ENCODE results near the gene COPG1.

The COPG1 gene

DNA sequence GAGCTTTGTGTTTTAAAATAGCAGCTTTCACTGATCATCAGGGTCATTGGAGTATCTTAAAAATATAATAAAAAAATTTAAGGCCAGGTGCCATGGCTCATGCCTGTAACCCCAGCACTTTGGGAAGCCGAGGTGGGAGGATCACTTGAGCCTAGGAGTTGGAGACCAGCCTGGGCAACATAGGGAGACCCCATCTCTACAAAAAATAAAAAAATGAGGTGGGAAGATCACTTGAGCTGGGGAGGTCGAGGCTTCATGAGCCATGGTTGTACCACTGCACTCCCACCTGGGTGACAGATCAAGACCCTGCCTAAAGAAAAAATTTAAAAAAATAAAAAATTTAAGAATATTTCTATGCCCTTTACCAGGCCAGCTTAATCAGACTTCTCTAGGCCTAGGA lies 30.8 kb downstream of the COPG1 start:
- no peak for DNase-seq (ENCODE audit: low read depth in 2 of 2)

DNA sequence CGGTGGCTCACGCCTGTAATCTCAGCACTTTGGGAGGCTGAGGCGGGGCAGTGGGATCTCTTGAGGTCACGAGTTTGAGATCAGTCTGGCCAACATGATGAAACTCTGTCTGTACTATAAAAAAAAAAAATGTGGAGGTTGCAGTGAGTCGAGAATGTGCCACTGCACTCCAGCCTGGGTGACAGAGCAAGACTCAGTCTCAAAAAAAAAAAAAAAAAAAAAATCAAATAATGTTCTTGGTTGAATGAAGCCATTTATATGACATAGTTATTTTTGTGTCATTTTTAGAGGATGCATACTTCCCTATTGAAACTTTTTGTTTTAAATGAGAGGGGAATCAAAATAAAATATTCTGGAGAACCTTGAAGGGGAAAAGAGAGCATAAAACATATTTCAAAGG lies 32.3 kb downstream of the COPG1 start:
- no peak for DNase-seq (ENCODE audit: low read depth in 2 of 2)

DNA sequence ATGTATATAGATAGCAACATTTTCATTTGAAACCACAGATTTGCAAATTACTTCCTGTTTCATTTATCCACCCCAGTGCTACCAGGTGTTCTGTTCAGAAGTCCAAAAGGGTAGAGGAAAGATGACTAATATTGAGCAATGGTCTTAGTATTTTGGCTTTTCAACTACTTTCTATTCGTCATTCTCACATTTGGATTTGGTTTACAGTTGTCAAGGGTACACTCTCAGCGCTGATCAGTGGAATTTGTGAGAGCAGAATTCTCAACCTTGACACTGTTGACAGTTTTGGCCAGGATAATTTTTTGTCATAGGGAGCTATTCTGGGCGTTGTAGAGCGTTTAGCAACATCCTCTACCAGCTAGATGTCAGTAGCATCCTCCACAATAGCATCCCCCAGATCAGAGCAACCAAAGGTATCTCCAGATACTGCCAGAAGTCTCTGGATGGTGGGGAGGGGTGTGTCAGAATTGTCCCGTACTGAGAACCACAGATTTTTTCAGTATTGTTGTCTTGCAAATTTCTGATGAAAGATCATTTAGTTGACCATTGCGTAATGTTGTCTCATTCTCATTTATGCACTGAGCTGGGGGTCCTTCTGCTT lies 33.4 kb downstream of the COPG1 start:
- DNase-seq (ENCODE audit: low read depth in 2 of 2): no peak

DNA sequence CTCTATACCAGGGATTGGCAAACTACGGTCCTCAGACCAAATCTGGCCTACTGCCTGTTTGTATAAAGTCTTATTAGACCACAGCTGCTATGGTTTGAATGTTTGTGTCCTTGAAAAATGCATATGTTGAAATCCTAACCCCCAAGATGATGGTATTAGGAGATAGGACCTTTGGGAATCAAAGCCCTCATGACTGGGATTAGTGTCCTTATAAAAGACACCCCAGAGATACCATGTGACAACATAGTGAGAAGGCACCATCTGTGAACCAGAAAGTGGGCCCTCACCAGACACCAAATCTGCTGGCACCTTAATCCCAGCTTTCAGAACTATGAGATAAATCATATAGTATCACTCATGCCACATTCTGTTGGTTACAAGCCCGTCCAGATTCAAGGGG lies 36.7 kb downstream of the COPG1 start:
- DNase-seq (ENCODE audit: low read depth in 2 of 2): no peak

DNA sequence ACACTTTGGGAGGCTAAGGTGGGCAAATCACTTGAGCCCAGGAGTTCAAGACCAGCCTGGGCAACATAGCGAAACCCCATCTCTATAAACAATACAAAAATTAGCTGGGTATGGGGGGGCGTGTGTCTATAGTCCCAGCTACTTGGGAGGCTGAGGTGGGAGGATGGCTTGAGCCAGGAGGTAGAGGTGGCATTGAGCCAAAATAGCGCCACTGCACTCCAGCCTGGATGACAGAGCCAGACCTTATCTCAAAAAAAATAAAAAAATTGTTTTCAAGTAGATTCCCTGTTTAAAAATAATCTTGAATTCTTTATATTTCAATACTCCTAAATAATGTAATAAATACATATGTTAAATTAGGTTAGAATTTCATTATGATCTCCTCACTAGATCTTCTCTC lies 39.0 kb downstream of the COPG1 start:
- no peak for DNase-seq (ENCODE audit: low read depth in 2 of 2)

DNA sequence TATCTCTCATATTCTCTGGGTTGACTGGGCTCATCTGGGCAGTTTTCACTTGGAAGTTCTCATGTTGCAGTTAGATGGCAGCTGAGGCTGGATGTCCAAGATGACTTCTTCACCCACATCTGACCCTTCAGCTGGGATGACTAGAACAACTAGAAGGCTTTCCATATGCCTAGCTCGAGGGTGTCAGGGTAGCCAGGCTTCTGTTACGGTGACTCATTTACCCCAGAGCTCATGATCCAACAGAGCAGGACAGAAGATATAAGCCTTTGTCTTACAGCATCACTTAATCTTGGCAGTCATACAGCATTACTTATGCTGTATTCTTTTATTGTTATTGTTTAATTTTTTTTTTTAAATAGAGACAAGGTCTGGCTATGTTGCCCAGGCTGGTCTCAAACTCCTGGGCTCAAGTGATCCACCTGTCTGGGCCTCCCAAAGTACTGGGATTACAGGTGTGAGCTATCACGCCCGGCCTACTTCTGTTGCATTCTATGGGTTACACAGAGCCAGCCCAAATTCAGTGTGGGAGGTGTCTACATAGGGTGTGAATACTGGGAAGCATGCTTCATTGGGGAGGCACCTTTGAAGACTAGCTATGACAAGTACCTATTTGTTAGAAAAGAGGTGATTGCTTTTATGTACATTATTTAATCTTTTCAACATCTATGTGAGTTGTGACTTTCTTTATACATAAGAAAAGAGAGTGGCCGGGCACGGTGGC lies 40.0 kb downstream of the COPG1 start:
- DNase-seq (ENCODE audit: low read depth in 2 of 2): no peak

DNA sequence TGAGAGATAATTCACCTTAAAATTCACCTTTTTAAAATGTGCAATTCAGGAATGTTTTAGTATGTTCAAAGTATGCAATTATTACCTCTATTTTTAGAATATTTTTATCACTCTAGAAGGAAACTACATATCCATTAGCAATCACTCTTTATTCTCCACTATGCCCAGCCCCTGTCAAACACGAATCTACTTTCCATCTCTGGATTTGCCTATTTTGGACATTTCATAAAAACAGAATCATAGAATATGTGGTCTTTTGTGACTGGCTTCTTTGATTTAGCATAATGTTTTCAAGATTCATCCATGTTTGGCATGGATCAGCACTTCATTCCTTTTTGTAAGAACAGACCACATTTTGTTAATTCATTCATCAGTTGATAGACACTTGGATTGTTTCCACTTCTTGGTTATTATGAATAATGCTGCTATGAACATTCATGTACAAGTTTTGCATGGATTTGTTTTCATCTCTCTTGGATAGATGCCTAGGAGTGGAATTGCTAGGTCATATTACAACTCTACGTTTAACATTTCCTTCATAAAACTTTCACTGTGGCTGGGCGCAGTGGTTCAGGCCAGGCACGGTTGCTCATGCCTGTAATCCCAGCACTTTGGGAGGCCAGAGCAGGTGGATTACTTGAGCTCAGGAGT lies 42.0 kb downstream of the COPG1 start:
- no peak for DNase-seq (ENCODE audit: low read depth in 2 of 2)

DNA sequence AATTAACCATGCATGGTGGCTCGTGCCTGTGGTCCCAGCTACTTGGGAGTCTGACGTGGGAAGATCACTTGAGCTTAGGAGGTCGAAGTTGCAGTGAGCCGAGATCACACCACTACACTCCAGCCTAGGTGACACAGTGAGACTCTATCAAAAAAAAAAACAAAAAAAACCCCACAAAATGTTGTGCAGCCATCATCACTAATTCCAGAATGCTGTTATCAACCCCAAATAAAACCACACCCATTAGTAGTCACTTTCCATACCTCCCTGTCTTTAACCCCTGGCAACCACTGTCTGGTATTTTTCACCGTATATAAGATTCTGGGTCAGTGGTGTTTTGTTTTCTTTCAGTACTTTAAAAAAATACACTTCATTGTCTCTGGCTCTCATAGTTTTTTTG lies 45.9 kb downstream of the COPG1 start:
- DNase-seq (ENCODE audit: low read depth in 2 of 2): no peak

DNA sequence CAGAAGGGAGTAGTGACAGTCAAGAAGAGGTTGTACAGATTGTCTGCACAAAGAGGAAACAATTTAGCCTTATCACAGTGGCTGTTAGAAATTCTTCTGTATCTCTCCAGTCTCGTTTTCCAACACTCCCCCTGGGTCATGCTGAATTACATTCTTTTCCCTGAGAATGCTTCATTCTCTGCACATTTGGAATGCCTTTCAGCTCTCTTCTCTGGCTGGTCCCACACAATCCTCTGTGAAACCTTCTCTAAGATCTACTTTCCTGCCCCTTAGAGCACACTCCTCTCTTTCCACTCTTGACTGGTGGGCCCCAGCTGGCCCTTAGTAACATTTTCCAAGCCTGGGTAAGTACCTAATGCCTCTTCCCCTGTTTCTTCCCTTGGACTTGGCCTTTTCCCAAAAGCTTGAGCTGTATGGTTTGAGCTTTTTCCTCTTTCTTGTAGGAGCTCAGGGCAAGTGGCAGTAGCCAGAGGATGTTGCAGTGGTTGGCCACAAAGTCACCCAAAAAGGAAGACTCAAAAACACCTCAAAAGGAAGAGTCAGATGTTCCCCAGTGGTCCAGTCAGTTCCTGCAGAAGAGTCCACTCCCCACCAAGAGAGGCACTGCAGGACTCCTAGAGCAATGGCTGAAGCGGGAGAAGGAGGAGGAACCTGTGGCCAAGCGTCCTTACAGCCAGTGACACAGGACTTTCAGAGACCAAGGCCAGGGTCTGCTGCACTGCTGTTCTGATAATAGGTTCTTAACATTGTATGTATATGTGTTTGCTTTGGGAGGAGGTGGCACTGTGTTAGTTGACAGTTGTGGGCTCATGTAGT lies 54.9 kb downstream of the COPG1 start:
- no peak for DNase-seq (ENCODE audit: low read depth in 2 of 2)

DNA sequence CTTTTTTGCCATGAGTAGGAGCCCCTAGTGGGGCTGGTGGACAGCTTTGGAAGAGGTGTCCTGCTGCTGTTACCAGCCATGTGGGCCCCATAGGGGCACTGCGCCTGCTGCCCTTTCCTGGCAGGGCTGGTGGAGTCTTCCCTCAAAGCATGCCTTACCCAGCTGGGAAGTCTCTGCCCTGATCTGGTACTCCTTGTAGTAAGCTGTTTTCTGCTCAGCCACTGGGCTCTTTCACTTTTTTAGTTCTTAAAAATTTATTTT lies 55.5 kb downstream of the COPG1 start:
- no peak for DNase-seq (ENCODE audit: low read depth in 2 of 2)

DNA sequence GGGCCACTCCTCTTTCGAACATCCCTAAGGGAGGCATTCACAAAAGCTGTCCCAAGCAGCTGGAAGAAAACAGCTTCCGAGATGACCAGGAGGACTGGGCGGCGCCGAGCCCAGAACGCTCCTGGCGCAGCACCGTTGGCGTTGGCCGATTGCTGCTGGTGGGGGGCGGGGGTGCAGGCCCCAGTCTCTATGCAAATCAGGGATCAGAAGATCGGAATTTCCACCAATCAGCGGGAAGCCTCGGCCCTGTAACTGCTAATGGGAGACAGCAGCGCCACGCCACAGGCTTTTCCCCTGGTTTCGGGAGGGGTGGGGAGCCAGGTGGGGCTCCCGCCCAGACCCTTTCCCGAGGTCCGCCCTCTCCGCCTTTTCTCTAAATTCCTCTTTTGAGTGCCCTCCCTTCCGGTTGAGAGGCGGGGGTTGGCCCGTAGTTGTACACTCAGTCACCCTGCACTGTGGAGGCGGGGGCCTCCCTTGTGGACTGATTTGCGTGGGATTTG lies 56.2 kb downstream of the COPG1 start:
- no peak for DNase-seq (ENCODE audit: low read depth in 2 of 2)

DNA sequence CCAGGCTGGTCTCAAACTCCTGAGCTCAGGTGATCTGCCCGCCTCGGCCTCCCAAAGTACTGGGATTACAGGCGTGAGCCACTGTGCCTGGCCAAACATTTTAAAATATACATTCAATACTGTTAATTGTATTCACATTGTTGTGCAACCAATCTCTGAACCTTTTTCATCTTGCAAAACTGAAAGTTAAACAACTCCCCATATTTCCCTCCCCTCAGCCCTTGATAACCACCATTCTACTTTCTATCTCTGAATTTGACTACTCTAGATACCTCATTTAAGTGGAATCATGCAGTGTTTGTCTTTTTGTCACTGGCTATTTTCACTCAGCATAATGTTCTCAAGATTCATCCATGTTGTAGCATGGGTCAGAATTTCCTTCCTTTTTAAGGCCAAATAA lies 59.2 kb downstream of the COPG1 start:
- no peak for DNase-seq (ENCODE audit: low read depth in 2 of 2)

DNA sequence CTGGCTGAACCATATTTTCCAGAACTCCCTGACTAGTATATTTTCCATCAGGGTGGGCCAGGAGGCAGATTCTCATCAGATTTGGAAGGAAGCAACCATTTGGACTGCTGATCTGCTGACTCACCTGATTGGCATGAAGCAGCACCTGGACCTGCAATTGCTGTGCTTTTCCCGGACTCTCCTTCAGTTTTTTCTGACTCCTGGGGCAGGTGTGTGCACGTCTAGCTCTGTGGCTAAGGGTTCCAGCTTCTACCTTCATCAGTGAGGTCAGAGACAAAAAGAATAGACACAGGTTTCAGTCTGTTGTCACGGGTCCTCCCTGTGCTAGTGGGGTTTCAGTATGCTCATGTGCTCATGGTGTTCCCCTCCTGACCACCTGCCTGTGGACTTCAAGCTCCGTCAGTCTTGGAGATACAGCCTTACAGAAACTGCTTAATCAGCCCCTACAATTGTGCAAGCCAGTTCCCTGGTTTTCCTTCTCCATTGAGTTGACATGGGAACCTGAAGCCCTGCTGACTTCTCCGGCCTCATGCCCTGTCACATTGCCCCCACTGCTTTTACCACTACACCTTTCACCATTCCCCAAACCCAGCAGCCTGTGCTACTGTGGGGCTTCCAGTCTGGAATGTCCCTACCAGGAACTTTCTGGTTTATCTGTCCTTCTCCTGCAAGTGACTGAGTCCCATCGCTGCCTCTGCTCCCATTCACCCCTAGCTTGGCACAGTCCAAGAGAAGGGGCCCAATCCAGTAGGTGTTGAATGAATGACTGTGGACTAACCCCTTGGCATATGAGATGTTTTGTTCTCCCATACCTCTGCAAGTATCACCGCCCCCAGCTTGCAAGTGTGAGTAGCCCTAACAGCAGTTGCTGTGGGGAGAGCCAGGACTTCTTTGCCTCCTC lies 61.0 kb downstream of the COPG1 start:
- DNase-seq (ENCODE audit: low read depth in 2 of 2): no peak

DNA sequence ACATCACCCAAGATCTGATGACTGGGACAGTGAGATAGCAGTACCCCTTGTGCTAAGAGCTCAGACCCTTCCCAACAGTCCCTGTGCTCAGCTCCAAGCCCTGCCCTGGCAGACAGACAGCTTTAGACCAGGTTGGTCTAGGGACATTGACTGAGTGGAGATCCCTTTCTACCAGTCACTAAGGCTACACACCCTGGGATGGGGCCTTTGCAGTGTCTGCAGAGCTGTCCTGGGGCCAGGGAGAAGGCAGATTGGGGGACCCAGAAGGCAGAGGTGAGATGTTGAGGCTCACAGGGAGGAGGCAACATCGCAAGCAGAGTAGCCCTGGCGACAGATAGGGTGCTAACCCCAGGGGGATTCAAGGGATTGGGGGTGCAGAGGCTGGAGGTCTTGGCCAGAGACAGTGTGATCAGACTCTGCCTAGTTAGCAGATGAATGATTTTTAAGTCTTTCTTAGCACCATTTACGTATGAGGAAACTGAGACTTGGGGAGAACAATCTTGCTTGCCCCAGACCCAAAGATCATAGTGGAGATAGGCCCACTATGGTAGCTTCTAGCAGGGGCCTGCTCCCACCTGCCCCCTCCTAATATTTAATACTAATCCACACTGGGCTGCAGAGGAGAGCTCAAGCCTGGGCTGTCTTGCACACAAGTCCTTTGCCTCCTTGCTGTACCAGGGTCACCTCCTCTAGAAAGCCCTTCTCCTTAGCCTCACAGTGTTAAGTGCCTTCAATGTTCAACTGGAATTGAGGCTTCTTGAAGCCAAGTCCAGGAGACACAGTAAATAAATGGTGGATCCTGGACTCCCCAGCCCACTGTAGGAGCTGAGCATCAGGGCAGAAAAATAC lies 61.9 kb downstream of the COPG1 start:
- no peak for DNase-seq (ENCODE audit: low read depth in 2 of 2)

DNA sequence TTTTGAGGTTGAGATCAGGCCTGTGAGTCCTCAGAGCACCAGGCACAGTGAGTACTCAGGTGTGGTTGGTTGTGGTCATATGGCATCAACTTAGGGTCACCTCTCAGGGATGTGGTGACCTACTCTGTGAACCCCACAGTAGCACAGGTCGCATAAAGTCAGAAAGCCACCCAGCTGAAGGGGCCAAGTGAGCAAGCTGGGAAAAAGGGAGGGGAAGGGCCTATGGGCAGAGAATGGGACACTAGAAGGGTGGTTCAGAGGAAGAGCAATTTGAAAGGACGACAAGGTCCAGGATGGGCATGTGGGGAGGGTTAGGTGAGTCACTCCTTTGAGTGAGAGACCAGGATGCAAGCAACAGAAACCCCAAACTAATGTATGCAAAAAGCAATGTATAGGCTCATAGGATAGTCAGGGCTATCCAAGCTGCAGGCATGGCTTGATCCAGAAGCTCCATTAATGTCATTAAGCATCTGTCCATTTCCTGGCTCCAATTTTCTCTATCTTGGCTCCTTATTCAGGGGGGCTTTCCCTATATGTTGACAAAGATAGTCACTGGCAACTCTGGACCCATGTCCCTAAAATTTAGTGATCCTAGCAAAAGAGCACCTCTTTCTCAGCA lies 62.7 kb downstream of the COPG1 start:
- DNase-seq (ENCODE audit: low read depth in 2 of 2): no peak

DNA sequence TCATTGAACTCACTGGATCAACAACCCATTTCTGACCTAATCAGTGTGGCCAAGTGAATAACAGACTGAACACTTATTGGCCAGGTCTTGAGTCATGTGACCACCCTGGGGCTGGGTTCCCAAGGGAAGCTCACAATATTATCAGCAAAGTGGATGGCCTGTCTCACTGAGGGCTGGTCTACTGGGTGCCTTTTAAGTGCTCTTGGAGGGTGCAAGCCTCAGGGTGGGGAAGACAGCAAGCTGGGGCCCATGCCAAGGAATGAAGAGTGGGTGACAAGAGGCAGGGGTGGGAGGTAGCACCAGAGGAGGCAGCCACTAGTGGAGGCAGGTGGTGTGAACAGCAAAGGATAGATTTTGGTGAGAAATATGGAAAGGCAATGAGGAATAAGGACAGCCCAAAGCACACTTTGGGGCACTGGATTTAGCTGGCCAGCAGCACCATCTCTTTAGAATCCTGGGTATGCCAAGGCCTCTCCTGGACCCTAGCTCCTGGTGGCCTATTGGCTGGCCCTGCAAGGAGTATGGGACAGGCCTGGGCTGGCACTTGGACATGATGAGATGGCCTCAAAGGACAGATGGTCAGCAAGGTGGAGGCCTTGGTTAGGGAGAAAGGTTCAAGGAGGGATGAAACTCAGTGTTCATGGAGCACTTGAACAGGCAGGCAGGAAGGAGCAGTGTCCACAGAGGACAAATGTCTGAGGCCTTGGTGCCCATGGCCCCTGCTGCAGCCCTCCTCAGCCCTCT lies 63.4 kb downstream of the COPG1 start:
- DNase-seq (ENCODE audit: low read depth in 2 of 2): no peak

DNA sequence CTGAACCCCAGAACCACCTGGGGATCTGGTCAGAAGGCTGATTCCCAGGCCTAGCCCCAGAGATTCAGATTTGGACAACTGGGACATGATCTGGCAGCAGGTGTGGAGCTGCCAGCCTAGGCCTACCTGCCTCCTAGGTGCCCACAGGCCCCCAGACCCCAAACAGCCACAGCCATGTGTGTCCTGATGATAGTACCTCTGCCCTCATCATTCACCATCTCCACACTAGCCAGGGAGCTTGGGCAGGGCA lies 63.9 kb downstream of the COPG1 start:
- no peak for DNase-seq (ENCODE audit: low read depth in 2 of 2)

DNA sequence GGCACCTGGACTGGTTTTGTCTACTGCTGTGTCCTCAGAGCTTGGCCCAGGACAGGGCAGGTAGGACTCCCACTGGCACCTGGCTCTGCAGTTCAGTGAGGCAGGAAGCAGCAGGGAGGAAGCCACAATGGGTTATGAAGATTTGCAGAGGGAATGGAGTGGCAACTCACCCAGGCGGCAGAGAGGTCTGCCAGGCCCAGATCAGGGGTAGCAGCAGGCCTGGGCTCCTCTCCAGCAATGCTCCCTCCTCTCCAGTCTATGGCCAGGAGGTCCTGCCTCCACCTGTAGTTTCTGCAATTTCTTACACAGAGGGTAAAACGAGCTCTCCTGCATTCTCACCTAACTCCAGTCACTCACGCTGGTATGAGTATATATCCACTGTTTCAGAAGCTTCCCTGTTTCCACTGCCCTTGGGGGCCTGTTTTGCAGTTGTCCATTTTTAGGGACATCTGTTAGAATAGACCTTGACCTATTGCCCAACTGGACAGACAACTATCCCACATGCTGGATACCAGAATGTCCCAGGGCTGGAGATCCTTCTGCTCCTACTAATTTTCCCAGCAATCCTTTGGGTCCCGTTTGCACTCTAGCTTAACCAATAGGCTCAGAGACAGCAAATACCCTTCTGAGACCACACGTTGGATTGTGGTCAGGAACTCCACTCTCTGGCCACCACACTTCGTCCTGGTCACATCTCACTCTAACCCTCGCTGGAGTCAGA lies 64.4 kb downstream of the COPG1 start:
- DNase-seq (ENCODE audit: low read depth in 2 of 2): no peak

All from stimulated activated CD8-positive, alpha-beta memory T cell treated with anti-CD3 and anti-CD28 coated beads, Interleukin-7, amount 100 ng/mL, for 1 hour (primary cell).